SK-N-SH treated with all-trans-retinoic acid at 6 μM for 48 hours (cell line): ENCODE results near the gene SOS1.

ENCODE experiments used
- ATAC-seq: fragments of 200-7000 bp; cut with Tn5 transposase; 3 replicates; pipeline ENCODE4 v1.9.1; 2020; ENCODE audit warnings: mild to moderate bottlenecking, moderate library complexity
- ARNTL ChIP-seq: fragments of 450-650 bp; formaldehyde crosslinking; IDR thresholded peaks from 2 replicates; pipeline ENCODE4 v1.5.0; 2020; ENCODE audit warnings: low read depth, mild to moderate bottlenecking, moderate library complexity, borderline replicate concordance
- BACH2 ChIP-seq: fragments of 250-450 bp; sonication (Bioruptor Pico); IDR thresholded peaks from 2 replicates; pipeline ENCODE4 v1.9.0; 2021; ENCODE audit warnings: mild to moderate bottlenecking, borderline replicate concordance
- CSDC2 ChIP-seq: fragments of 250-450 bp; sonication (Bioruptor Pico); IDR thresholded peaks from 2 replicates; pipeline ENCODE4 v1.5.0; 2020; ENCODE audit warnings: mild to moderate bottlenecking, moderate library complexity
- ESRRG ChIP-seq: fragments of 250-450 bp; sonication (Bioruptor Pico); IDR thresholded peaks from 2 replicates; pipeline ENCODE4 v1.6.1; 2021; ENCODE audit warnings: mild to moderate bottlenecking
- GLIS3 ChIP-seq: fragments of 250-450 bp; sonication (Bioruptor Pico); IDR thresholded peaks from 2 replicates; pipeline ENCODE4 v1.5.0; 2020; ENCODE audit warnings: mild to moderate bottlenecking, moderate library complexity
- ISL1 ChIP-seq: fragments of 250-450 bp; sonication (Bioruptor Pico); IDR thresholded peaks from 2 replicates; pipeline ENCODE4 v2.1.2; 2022; ENCODE audit warnings: mild to moderate bottlenecking, moderate library complexity
- OSR1 ChIP-seq: fragments of 250-450 bp; sonication (Bioruptor Pico); IDR thresholded peaks from 2 replicates; pipeline ENCODE4 v1.8.0; 2022; ENCODE audit warnings: moderate library complexity, mild to moderate bottlenecking, inconsistent platforms
- PPARA ChIP-seq: fragments of 250-450 bp; sonication (Bioruptor Pico); IDR thresholded peaks from 2 replicates; pipeline ENCODE4 v1.5.0; 2020; ENCODE audit warnings: mild to moderate bottlenecking, borderline replicate concordance
- RARB ChIP-seq: fragments of 250-450 bp; sonication (Bioruptor Pico); IDR thresholded peaks from 2 replicates; pipeline ENCODE4 v1.8.0; 2021; ENCODE audit warnings: mild to moderate bottlenecking, moderate library complexity
- SNAI2 ChIP-seq: fragments of 250-450 bp; sonication (Bioruptor Pico); IDR thresholded peaks from 2 replicates; pipeline ENCODE4 v1.5.0; 2020; ENCODE audit warnings: mild to moderate bottlenecking, moderate library complexity
- TOX ChIP-seq: fragments of 250-450 bp; sonication (Bioruptor Pico); IDR thresholded peaks from 2 replicates; pipeline ENCODE4 v1.8.0; 2021; ENCODE audit warnings: mild to moderate bottlenecking, moderate library complexity, borderline replicate concordance
- TSHZ2 ChIP-seq: fragments of 250-450 bp; sonication (Bioruptor Pico); IDR thresholded peaks from 2 replicates; pipeline ENCODE4 v1.5.0; 2020; ENCODE audit warnings: mild to moderate bottlenecking, moderate library complexity
- ZC3H10 ChIP-seq: fragments of 250-450 bp; sonication (Bioruptor Pico); IDR thresholded peaks from 2 replicates; pipeline ENCODE4 v1.5.1; 2021; ENCODE audit warnings: mild to moderate bottlenecking, moderate library complexity
- ZNF70 ChIP-seq: fragments of 450-650 bp; formaldehyde crosslinking; IDR thresholded peaks from 2 replicates; pipeline ENCODE4 v1.5.0; 2020; ENCODE audit warnings: mild to moderate bottlenecking, moderate library complexity
- ZNF8 ChIP-seq: fragments of 450-650 bp; formaldehyde crosslinking; IDR thresholded peaks from 2 replicates; pipeline ENCODE4 v1.5.0; 2020; ENCODE audit warnings: mild to moderate bottlenecking, moderate library complexity
- TF ChIP-seq, protein P1 (sequence below): fragments of 250-450 bp; sonication (Bioruptor Pico); IDR thresholded peaks from 2 replicates; pipeline ENCODE4 v1.5.1; 2020; ENCODE audit warnings: low read depth, mild to moderate bottlenecking, moderate library complexity
- TF ChIP-seq, protein P2 (sequence below): fragments of 250-450 bp; sonication (Bioruptor Pico); IDR thresholded peaks from 2 replicates; pipeline ENCODE4 v1.8.0; 2021; ENCODE audit warnings: low read depth, mild to moderate bottlenecking, moderate library complexity, borderline replicate concordance
- TF ChIP-seq, protein P3 (sequence below): fragments of 250-450 bp; sonication (Bioruptor Pico); IDR thresholded peaks from 2 replicates; pipeline ENCODE4 v1.8.0; 2020; ENCODE audit warnings: mild to moderate bottlenecking, moderate library complexity, borderline replicate concordance
- TF ChIP-seq, protein P4 (sequence below): fragments of 250-450 bp; sonication (Bioruptor Pico); IDR thresholded peaks from 2 replicates; pipeline ENCODE4 v1.5.1; 2021; ENCODE audit warnings: mild to moderate bottlenecking, moderate library complexity

The SOS1 gene

GRCh38 chr2:39115556-39115955 is 5.3 kb downstream of the SOS1 start (continued):
- TF ChIP-seq, protein P1, sequence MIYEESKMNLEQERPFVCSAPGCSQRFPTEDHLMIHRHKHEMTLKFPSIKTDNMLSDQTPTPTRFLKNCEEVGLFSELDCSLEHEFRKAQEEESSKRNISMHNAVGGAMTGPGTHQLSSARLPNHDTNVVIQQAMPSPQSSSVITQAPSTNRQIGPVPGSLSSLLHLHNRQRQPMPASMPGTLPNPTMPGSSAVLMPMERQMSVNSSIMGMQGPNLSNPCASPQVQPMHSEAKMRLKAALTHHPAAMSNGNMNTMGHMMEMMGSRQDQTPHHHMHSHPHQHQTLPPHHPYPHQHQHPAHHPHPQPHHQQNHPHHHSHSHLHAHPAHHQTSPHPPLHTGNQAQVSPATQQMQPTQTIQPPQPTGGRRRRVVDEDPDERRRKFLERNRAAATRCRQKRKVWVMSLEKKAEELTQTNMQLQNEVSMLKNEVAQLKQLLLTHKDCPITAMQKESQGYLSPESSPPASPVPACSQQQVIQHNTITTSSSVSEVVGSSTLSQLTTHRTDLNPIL (CRISPR knock-in tag) = no peak
- TF ChIP-seq BACH2 (CRISPR knock-in tag) (no peak), ARNTL (no peak), ZC3H10 (CRISPR knock-in tag) (no peak)
- TF ChIP-seq, protein P2, sequence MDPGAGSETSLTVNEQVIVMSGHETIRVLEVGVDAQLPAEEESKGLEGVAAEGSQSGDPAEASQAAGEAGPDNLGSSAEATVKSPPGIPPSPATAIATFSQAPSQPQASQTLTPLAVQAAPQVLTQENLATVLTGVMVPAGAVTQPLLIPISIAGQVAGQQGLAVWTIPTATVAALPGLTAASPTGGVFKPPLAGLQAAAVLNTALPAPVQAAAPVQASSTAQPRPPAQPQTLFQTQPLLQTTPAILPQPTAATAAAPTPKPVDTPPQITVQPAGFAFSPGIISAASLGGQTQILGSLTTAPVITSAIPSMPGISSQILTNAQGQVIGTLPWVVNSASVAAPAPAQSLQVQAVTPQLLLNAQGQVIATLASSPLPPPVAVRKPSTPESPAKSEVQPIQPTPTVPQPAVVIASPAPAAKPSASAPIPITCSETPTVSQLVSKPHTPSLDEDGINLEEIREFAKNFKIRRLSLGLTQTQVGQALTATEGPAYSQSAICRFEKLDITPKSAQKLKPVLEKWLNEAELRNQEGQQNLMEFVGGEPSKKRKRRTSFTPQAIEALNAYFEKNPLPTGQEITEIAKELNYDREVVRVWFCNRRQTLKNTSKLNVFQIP (CRISPR knock-in tag) = no peak

DNA sequence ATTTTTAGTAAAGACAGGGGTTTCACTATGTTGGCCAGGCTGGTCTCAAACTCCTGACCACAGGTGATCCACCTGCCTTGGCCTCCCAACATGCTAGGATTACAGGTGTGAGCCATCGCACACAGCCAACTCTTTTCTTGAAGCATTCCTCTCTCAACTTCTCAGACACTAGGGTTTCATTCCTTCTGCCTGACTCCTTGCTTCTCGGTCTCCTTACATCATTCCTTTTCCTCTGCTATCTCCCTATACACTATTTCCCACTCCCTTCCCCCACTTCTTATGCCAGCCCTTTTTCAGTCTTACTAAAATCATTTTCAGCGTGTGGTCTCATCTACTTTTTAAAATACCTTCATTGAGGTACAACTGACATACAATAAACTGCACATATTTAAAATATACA is 6.1 kb downstream of the SOS1 start:
- TF ChIP-seq, protein P3, sequence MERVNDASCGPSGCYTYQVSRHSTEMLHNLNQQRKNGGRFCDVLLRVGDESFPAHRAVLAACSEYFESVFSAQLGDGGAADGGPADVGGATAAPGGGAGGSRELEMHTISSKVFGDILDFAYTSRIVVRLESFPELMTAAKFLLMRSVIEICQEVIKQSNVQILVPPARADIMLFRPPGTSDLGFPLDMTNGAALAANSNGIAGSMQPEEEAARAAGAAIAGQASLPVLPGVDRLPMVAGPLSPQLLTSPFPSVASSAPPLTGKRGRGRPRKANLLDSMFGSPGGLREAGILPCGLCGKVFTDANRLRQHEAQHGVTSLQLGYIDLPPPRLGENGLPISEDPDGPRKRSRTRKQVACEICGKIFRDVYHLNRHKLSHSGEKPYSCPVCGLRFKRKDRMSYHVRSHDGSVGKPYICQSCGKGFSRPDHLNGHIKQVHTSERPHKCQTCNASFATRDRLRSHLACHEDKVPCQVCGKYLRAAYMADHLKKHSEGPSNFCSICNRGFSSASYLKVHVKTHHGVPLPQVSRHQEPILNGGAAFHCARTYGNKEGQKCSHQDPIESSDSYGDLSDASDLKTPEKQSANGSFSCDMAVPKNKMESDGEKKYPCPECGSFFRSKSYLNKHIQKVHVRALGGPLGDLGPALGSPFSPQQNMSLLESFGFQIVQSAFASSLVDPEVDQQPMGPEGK (CRISPR knock-in tag) = no peak
- no peak for TF ChIP-seq SNAI2 (CRISPR knock-in tag)
- no peak for TF ChIP-seq GLIS3 (CRISPR knock-in tag)
- TF ChIP-seq RARB = no peak
- TF ChIP-seq PPARA = no peak
- no peak for TF ChIP-seq ARNTL
- TF ChIP-seq ISL1 (CRISPR knock-in tag) = no peak
- TF ChIP-seq, protein P2 (CRISPR knock-in tag) = no peak
- no peak for TF ChIP-seq ZNF70
- TF ChIP-seq TOX (CRISPR knock-in tag) = no peak
- TF ChIP-seq ZNF8 (CRISPR knock-in tag) = no peak

GRCh38 chr2:39109537-39109936 is 11.3 kb downstream of the SOS1 start:
- no peak for ATAC-seq
- TF ChIP-seq ESRRG (CRISPR knock-in tag) (no peak), ARNTL (no peak), ZNF70 (no peak), BACH2 (CRISPR knock-in tag) (no peak), ISL1 (CRISPR knock-in tag) (no peak), GLIS3 (CRISPR knock-in tag) (no peak), CSDC2 (CRISPR knock-in tag) (no peak), ZC3H10 (CRISPR knock-in tag) (no peak), TOX (CRISPR knock-in tag) (no peak)
- TF ChIP-seq, protein P3 (CRISPR knock-in tag) = no peak
- TF ChIP-seq, protein P1 (CRISPR knock-in tag) = no peak
- TF ChIP-seq, all 23 proteins: peak for 0

More for the DNA sequence above, 6.1 kb downstream of the SOS1 start:
- no peak for ATAC-seq

GRCh38 chr2:39108377-39108776 is 12.5 kb downstream of the SOS1 start:
- ATAC-seq = no peak
- TF ChIP-seq TSHZ2 (CRISPR knock-in tag) (no peak), OSR1 (CRISPR knock-in tag) (no peak), PPARA (no peak), ZC3H10 (CRISPR knock-in tag) (no peak), ESRRG (CRISPR knock-in tag) (no peak), RARB (no peak), CSDC2 (CRISPR knock-in tag) (no peak)
- TF ChIP-seq, protein P2 (CRISPR knock-in tag) = no peak
- TF ChIP-seq, protein P4, sequence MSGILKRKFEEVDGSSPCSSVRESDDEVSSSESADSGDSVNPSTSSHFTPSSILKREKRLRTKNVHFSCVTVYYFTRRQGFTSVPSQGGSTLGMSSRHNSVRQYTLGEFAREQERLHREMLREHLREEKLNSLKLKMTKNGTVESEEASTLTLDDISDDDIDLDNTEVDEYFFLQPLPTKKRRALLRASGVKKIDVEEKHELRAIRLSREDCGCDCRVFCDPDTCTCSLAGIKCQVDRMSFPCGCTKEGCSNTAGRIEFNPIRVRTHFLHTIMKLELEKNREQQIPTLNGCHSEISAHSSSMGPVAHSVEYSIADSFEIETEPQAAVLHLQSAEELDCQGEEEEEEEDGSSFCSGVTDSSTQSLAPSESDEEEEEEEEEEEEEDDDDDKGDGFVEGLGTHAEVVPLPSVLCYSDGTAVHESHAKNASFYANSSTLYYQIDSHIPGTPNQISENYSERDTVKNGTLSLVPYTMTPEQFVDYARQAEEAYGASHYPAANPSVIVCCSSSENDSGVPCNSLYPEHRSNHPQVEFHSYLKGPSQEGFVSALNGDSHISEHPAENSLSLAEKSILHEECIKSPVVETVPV (CRISPR knock-in tag) = no peak
